Activated CD8-positive, alpha-beta memory T cell treated with anti-CD3 and anti-CD28 coated beads for 24 hours (primary cell): ENCODE measurements around the gene LRRC55.

ENCODE experiments used
- DNase-seq: peaks from one replicate; pipeline ENCODE4 v3.0.0-alpha.2; 2020

Gene LRRC55

DNA sequence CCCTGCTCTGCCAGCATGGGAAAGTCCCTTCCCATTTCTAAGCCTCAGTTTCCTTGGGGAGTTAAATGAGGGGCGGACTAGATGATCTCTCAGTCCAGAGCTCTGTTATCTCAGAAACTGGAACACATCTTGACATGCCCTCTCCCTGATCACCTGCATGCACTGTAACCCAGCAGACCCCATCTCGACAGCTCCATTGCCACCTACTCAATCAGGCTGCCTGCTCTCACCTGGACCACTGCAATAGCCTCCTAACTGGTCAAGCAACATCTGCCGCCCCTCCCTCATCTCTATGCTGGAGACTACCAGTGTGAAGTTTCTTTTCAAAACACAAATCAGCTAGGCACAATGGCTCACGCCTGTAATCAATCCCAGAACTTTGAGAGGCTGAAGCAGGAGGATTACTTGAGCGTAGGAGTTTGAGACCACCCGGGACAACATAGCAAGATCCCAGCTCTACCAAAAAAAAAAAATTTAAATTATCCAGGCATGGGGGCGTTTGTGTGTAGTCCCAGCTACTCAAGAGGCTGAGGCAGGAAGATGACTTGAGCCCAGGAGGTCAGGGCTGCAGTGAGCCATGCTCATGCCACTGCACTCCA is 22.2 kb downstream of the LRRC55 start:
- no peak for DNase-seq

DNA sequence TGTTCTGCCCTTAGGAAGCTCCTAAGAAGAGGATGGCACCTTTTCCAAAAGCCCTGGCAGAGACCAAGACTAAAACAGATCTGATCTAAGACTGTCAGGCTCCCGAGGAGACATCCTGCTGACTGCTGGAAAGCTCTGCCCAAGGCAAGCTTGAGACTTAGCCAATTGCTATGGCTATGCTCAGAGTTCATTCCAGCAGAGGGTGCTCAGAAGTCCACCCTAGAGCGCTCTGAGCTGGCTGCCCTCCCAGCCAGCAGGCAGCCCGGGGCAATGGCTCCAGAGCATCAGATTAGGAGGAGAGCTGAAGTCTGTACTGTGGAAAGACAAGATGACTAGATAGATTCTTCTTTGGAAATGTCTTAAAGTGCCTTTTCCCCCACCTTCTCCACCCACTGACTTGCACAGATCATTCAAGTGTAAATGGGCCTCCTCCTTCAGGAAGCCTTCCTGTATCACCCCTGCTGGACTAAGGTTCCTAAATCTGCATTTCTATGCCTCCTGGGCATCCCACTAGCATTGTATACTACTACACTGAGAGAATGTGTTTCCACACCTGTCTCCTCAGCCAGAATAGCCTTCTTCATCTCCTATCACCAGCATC is 23.4 kb downstream of the LRRC55 start:
- no peak for DNase-seq

DNA sequence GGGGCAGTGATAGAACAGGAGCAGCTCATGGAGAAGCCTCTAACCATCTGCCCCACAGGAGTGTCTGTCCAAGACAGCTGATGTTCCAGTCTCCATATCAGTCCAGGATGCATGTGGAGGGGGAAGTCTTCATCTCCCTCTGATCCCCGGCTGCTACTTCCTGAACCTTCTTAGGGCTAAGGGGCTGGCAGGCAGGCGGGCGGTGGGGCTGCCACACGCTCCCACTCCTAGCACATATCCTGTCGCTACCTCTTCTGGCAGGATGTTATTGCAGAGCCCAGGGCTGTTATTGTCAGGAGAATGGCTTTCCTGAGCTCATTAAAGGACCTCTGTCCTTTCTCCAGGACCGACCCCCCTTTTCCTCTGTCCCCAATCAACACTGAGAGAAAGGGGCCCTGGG is 25.4 kb downstream of the LRRC55 start:
- DNase-seq: no peak

DNA sequence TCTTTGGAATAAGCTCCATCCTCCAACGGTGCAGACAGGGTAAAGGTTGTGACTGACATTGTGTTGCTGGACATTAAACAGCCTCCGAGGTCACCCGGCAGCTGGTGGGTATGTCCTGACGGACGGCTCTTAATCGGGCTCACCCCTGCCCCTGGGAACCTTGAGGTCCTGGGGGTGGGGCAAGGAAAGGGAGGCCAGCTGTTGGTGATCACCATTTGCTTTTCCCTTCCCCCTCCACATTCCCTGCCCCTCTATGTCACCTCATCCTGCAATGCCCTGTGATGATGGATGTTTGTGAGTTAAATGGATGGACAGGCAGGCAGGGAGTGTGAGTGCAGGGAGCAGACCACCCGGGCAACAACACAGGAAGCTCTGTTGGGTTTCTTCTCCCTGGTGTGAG is 29.0 kb downstream of the LRRC55 start:
- DNase-seq: no peak

DNA sequence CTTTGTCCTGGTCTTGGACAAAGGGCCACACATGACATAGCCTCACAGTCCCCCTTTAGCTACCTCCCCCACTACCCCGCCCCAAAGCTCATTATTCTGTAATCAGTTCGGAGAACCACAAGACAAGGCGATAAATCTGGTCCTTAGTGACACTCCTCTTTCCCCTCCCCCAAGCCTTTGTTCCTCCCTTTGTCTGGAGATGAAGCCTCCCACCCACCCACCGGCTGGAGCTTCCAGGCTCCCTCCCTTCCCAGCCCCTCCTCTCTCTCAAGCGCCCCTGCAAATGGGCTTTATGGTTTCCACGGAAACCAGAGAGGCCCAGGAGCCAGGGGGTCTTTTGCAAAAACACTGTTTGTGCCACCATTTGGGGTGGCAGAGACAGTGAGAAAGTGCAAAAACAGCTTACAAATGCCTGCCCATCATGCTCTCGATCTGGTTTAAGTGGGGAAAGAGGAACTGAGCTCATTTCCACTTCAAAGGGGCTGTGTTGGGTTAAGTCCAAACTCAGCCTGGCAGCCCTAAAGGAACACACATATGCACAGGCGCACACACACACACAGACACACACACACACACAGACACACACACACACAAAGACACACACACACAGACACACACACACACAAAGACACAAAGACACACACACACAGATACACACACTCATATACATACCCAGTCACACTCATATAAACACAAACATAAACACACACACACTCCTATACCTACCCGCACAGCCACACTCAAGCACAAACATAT is 31.8 kb downstream of the LRRC55 start:
- DNase-seq: no peak

DNA sequence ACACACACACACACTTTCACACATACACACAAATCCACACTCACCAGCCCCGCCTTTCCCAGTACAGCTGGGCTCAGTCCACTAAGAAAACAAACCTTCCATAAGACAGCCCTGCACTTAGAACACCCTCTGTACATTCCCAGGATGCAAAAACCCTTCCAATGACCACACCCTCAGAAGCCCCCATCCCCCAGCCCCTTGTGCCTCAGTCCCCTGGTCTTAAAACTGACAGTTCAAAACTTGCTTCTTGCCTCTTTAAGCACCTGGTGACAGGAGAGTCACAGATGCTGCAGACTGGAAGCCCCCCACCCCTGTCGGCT is 32.3 kb downstream of the LRRC55 start:
- DNase-seq: no peak

DNA sequence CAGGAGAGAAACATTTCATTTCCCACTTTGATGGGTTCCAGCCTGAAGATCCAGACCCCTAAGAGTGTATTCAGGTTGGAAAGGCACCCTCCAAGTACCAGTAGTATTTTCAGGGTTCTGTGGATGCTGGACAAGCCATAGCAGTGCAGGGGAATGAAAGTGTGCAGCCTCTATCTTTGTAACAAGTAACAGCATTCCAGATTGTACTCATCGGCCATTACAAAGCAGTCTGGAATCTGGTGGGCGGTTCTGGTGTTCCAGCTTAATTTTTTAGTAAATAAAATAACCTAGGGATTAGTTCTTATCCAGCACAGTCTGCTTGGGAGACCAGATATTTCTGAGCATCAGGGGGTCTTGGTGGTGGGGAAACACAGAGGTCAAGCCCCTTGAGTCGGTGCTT is 32.7 kb downstream of the LRRC55 start:
- DNase-seq: no peak

DNA sequence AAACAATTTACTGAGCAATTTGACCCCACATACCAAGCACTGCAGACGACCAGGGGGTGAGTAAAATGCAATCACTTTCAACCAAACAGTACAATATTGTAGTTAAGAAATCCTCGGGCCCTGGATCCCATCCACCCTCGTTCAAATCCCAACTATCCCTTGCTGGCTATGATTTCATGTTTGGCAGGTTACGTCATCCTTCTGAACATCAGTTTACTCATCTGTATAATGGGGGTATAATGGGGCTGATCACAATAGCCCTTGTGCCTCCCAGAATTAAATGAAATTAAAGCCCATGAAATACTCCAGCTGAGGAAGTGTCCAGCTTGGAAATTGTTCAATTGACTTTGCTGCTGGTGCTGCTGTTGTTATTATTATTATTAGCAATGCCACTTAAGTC is 34.7 kb downstream of the LRRC55 start:
- no peak for DNase-seq

DNA sequence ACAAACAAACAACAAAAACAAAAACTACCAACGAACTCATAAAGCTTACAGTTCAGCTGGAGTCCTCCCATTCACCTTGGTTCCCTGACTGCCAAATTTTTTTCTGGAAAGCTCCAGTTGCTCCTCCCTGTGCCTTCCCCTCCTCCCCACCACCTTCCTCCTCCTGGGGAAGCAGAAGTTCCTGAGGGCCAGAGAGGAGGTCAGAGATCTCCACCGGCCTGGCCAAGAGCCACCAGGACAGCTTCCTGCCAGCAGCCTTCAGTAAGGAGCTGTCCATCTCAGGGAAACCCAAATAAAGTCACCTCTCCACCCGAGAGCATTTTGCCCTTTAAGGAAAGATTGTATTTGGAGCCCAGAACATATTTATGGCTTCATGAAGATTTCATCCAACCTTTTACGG is 35.3 kb downstream of the LRRC55 start:
- DNase-seq: no peak

DNA sequence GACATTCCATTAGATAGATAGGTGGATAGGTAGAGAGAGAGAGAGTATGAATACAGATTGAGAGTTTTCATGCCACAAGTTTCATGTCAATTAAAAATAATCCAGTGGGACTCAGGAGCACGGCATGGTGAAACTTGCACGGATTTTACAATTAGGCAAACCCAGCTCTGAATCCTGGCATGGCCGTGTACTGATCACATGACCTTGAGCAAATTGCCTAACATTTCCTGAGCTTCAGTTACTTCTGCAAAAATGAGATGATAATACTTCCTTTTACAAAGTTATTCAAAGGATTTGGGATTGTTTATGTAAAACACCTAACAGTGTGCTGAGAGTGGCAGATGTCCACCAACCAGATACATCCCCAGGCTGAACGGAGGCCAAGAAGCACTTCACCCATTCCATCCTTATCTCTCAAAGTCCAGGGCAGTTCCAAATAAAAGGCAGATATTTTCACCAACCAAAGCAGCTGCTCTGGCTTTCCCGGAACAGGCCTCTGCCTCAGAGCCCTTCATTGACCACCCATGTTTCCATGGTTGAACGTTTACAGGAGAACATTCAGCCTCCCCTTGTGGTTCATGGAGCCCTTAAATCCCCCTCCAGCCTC is 37.4 kb downstream of the LRRC55 start:
- DNase-seq: no peak

DNA sequence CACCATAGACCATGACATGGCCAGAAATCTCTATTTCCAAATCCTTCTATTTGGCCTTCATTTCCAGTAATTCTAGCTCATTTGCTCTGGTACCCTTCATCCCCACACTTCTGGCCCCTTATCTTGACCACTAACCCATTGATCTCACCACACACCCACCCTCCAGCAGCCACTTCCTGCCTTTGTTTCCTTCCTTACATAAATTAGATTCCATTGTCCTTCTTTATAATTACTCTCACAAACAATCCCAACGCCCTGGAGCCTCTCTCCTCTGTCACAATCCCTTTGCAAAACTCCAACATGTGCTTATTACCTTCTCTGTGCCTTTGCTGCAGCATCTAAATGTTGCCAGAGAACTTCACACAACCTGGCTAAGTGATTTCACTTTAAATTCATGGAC is 40.5 kb downstream of the LRRC55 start:
- no peak for DNase-seq

DNA sequence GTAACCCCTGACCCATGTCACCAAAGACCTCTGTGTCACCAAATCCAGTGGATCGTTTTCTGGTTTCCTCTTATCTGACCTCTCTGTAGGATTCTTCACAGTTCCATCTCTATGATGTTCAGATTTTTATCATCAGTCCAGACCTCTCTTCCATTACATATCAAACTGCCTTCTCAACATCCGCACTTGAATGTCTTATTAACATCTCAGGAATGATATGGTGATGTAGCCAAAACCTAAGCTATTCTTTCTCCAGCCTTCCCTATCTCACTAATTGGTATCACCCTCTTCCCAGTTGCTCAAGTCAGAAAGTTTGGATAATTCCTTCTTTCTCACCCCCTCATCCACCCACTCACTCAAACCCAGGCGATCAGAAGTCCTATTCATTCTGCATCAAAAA is 41.8 kb downstream of the LRRC55 start:
- DNase-seq: no peak

DNA sequence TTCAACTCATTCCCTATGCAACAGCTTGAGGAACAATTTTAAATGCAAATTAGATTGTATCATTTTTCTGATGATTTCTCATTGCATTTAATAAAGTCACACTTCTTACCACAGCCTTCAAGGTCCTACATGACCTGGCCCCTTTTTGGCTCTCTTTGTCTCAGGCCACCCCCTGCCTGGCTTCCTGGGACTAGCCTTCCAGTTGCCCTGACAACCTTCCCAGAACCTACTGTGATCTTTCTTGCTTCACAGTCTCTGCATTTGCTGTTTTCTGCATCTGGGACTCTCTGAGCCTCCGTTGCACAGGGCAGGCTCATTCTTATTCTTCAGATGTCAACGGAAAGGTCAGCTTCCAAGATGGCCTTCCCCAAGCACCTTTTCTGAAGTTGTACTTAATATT is 42.4 kb downstream of the LRRC55 start:
- DNase-seq: no peak

DNA sequence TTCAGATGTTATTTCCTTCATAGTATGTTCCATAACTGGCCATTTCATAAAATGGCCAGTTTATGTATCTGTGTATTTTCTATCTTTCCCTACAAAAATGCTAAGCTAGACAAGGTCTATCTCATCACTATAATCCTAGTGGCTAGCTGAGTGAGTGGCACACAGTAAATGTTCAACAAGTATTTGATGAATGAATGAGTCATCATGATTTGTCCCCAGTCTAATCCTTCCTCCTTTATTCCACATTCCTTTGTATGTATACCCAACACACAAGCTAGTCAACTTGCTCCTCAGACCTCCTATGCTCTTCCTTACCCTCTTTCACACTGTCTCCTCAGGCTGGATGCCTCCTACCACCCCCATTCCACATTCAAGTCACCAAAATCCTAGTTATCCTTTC is 42.8 kb downstream of the LRRC55 start:
- DNase-seq: no peak

DNA sequence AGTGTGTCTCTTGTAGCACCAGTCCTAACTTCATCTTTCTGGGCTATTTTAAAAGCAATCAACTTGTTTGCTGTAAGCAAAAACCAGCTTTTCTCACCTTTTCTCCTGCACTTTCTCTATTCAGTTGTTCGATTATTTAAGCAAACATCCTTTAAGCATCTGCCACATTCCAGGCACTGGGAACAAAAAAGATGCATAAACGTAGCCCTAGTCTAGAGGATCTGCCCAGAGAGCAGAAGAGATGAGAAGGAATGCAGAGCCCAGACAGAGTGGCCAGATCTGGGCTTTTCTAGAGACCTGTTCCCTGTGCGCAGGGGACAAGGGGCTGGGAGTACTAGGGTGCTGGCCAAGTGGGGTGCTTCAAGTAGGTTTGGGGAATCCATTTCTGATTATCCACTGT is 46.8 kb downstream of the LRRC55 start:
- no peak for DNase-seq

DNA sequence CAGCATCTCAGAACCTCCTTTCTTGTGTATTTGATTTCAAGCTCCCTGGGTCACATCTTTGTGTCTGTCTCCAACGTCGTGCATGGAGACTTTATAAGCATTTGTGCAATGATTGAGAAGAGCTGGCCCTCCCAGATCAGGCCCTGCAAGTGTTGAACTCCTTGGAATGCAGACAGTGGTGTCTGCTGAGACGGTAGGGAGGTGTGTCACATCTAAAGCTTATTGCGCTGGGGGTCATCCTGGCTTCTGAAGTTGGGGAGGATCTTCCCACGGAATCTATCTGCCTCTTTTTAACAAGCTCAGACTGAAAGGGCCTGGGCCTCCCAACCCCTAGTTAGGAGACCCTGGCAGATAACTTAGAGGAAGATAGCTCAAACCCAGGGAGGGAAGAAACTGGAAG is 48.6 kb downstream of the LRRC55 start:
- no peak for DNase-seq

DNA sequence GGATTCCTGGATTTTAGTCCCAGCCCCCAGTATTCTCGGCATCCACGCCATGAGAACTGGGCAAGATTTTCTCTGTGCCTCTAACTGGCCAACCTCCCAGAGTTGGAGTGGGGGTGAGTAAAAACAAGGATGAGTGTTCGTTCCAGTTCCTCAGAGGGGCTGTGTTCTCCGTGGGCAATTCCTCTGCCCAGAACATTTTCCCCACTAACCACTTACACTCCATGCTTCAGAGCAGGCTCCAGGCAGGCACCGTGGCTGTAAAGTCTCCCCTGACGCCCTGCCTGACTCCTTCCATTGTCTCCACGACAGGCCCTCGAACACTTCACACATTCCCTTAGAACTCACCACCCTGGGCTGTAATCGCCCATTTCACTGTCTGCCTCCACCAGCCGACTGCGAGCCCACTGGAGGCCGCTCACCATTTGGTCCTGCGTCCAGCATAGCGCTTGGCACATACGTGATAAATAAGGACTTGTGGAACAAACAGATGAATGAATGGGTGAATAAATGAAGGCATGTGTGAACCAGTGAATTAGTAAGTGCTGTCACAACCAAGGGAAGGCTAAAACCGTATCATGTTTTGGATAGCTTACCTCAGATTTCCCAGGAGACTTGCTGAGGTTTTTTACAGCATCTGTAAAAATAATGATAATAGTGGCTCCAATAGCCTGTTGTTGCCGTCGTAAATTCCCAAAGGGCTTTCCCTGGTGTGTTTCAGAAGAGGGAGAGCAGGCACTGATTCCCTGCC is 49.2 kb downstream of the LRRC55 start:
- no peak for DNase-seq

DNA sequence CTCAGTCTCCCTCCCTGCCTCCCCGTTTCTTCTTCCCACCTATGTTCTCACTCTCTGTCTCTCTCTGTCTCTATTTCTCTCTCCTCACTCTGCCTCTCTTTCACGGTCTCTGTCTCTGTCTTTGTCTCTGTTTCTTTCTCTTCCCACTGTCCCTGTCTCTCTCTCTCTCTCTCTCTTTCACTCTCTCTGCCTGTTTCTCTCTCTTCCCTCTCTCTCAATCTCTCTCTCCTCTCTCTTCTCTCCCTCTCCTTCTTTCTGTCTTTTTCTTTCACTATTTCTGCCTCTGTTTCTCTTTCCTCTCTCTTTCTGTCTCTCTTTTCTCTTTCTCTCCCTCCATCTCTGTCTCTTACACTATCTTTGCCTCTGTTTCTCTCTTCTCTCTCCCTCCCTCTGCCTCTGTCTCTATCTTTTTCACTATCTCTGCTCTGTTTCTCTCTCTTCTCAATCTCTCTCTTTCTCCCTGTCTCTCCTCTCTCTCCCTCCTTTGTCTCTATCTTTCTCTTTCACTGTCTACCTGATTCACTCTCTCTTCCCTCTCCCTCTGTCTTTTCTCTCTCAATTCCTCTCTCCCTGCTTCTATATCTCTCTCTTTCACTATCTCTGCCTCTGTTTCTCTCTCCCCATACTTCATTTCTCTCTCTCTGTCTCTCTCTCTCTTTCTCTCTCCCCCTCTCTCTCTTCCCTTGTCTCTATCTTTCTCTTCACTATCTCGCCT is 49.9 kb downstream of the LRRC55 start:
- DNase-seq: no peak

DNA sequence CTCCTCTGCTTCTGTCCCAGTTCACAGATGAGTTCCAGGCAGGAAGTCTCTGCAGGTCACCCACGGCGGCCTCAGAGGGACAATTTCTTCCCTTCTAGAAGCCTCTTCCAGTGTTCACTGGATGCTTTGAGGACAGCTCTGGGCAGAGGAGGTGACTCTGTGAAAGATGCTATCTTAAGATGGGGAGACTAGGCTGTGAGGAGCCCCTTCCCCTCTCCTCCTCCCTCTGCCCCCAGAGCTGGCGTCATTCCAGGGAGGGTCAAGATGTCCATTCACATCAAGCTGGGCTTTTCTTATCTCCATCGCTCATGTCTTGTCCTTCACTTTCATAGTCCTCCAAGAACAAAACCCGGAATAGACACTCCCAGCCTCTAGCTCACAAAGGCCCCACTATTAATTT is 51.9 kb downstream of the LRRC55 start:
- no peak for DNase-seq

DNA sequence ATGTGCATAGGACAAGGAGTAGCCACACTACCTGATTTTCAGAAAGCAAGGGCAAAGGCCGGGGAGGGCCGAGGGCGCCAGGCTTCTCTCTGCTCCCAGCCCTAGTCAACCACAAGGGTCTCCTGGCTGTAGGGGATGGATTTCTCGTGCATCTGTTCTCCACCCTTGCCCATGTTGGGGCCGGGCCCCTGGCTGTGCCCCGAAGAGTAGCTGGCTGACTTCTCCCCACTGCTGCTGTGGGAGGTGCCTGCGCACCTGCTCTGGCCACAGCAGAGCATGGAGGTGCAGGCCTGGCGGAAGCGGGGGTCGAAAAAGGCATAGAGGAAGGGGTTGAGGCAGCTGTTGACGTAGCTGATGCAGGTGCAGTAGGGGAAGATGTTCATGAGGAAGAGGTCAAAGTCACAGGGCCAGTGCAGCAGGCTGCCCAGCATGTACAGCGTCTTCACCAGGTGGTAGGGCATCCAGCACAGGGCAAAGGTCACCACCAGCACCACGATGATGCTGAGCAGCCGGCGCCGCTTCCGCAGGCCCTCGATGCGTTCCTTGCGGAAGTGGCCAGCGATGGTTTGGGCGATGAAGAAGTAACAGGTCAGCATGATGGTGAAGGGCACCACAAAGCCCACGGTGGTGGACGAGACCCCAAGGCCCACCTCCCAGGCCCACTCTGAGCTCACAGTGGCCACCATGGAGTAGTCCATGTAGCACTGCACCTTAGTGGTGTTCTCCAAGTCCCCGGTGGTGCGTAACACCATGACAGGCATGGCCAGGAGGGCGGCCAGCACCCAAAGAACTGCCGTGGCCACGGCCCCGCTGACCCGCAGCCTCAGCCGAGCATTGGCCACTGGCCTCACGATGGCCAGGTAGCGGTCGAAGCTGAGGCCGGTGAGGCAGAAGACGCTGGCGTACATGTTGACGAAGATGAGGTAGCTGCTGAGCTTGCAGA is 54.3 kb downstream of the LRRC55 start:
- no peak for DNase-seq

DNA sequence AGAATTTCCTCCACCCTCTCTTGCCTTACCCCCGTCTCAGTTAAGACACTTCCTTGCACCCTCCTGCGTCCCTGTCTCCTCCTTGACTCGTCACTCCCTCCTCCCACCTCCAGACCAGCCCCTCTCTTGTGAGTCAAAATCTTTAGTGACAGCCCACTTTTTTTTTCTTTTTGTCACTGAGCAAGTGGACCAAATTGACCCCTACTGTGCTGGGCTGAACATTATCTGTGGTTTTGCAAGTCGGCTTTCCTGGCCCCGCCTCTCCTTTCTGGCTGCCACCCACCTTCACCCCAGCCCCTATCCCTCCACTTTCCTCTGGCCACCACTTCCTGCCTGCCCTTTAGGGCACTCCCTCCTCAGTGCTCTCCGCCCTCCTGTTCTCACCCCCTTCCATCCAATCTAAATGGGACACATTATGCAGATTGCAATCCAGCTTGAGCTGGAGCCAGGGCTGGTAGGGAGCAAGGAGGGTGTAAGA is 55.5 kb downstream of the LRRC55 start, which contains the start of gene APLNR:
Gene APLNR, minus strand, starts transcription at position 47 of the 478 bp plus-strand sequence. CDS start 246 bp downstream, outside the sequence.
- DNase-seq: no peak
